K562 (cell line): ENCODE measurements around the gene GET4. TPM values are rescaled to one million over a fixed set of nuclear protein-coding genes. Genes with fewer than 3 reads are reported as not detected.
A peak's percentile ranks its signal among the peaks of the same experiment; 100 is the strongest.

ENCODE experiments used
- ATAC-seq: fragments of 200-7000 bp; cut with Tn5 transposase; 3 replicates; pipeline ENCODE4 v1.9.1; 2020; ENCODE audit warnings: moderate library complexity
- BruUV-seq: library from RNA; stranded (reverse); fragments of 400-500 nt; replicated peaks from 2 replicates; lab custom pipeline; 2021; lab: Mats Ljungman, UMichigan
- CTCF ChIA-PET: fragments of 300-600 bp; formaldehyde crosslinking; extraction: SDS; loops from one replicate; lab custom pipeline; 2021; ENCODE audit warnings: low intra/inter-chr PET ratio; lab: Yijun Ruan, JAX
- POLR2A ChIA-PET: fragments of 300-600, 350-650 bp; sonication (Branson Sonifier 250); formaldehyde crosslinking; extraction: SDS; loops from one replicate; lab custom pipeline; 2021; ENCODE audit warnings: antibody characterized with exemption, inconsistent platforms; lab: Yijun Ruan, JAX
- DNase-seq, 4 experiments: peaks; one replicate each; pipeline versions ENCODE4 v3.0.0 to v3.0.0-alpha.2; 2011 to 2018; ENCODE audit warnings: low spot score in 3 of 4, mixed read lengths in 3 of 4; ENCODE audit errors: extremely low read depth in 1 of 4
- FAIRE-seq: peaks from 2 replicates; lab custom pipeline; 2011; peaks lifted over from hg19 to GRCh38; lab: Jason Lieb, UNC
- H2AFZ ChIP-seq: 2 replicates; pipeline ENCODE4 v1.6.0; 2011; ENCODE audit warnings: low read depth, low read length, control low read depth, inconsistent platforms
- H3K27ac ChIP-seq: fragments of 200-600 bp; 3 replicates; pipeline ENCODE4 v1.8.0; 2011; ENCODE audit warnings: low read depth, mild to moderate bottlenecking, control low read depth, inconsistent platforms, low read length, moderate library complexity, mixed read lengths; ENCODE audit errors: extremely low read depth
- H3K27me3 ChIP-seq, 2 experiments: fragments of 300-600 bp in 1 of 2; 2 replicates in 1 of 2; 3 replicates in 1 of 2; pipeline versions ENCODE4 v1.6.0 to v1.8.0; 2011; ENCODE audit warnings: inconsistent platforms in 2 of 2, low read length in 2 of 2, mild to moderate bottlenecking in 1 of 2, mixed read lengths in 1 of 2, moderate library complexity in 1 of 2; ENCODE audit not compliant: control insufficient read depth in 2 of 2, insufficient read depth in 2 of 2
- H3K36me3 ChIP-seq: fragments of 300-600 bp; 3 replicates; pipeline ENCODE4 v1.8.0; 2011; ENCODE audit warnings: mild to moderate bottlenecking, low read length, inconsistent platforms; ENCODE audit not compliant: control insufficient read depth, insufficient read depth
- H3K4me1 ChIP-seq, 2 experiments: fragments of 200-600 bp in 1 of 2; replicated peaks in 1 of 2; 2 replicates in 1 of 2; 3 replicates in 1 of 2; pipeline versions ENCODE4 v1.5.1 to v1.8.0; 2011; ENCODE audit warnings: inconsistent platforms in 2 of 2, low read length in 2 of 2, mild to moderate bottlenecking in 1 of 2, mixed read lengths in 1 of 2, moderate library complexity in 1 of 2; ENCODE audit not compliant: control insufficient read depth in 2 of 2, insufficient read depth in 2 of 2
- H3K4me2 ChIP-seq: 2 replicates; pipeline ENCODE4 v1.6.1; 2011; ENCODE audit warnings: low read length, control low read depth, inconsistent platforms, mixed read lengths; ENCODE audit not compliant: insufficient read depth
- H3K4me3 ChIP-seq: fragments of 200-600 bp; sonication (generic), shearing (Covaris generic); 2 replicates; pipeline ENCODE4 v1.5.1; 2016; ENCODE audit warnings: control low read depth, inconsistent platforms
- H3K79me2 ChIP-seq: fragments of 200-600 bp; 3 replicates; pipeline ENCODE4 v1.8.0; 2011; ENCODE audit warnings: low read length, inconsistent platforms; ENCODE audit not compliant: control insufficient read depth, insufficient read depth
- H3K9ac ChIP-seq, 2 experiments: 2 replicates each; pipeline versions ENCODE4 v1.6.0 to v1.6.1; 2011; ENCODE audit warnings: low read depth in 2 of 2, low read length in 2 of 2, control low read depth in 1 of 2, inconsistent platforms in 1 of 2, mild to moderate bottlenecking in 1 of 2, mixed read lengths in 1 of 2; ENCODE audit not compliant: insufficient read depth in 1 of 2
- H3K9me1 ChIP-seq: one replicate; pipeline ENCODE4 v1.6.0; 2011; ENCODE audit warnings: inconsistent platforms, mild to moderate bottlenecking, low read length, moderate library complexity; ENCODE audit not compliant: control insufficient read depth, insufficient read depth
- H3K9me3 ChIP-seq: replicated peaks from 2 replicates; pipeline ENCODE4 v1.5.1; 2011; ENCODE audit warnings: low read depth, low read length, inconsistent platforms; ENCODE audit not compliant: control insufficient read depth, insufficient read depth
- H4K20me1 ChIP-seq: replicated peaks from 2 replicates; pipeline ENCODE4 v1.6.1; 2011; ENCODE audit warnings: low read length, inconsistent platforms, mixed read lengths; ENCODE audit not compliant: control insufficient read depth, insufficient read depth
- E2F3 ChIP-seq: fragments of 250-450 bp; sonication (Bioruptor Pico); IDR thresholded peaks from 2 replicates; pipeline ENCODE4 v1.4.0; 2020; ENCODE audit warnings: mild to moderate bottlenecking
- E2F6 ChIP-seq, 2 experiments: IDR thresholded peaks; 2 replicates each; pipeline ENCODE4 v1.6.1; 2011; ENCODE audit warnings: borderline replicate concordance in 1 of 2, control low read depth in 1 of 2, low read depth in 1 of 2, low read length in 1 of 2, mild to moderate bottlenecking in 1 of 2, mixed read lengths in 1 of 2, moderate library complexity in 1 of 2; ENCODE audit not compliant: insufficient read depth in 1 of 2, insufficient read length in 1 of 2, poor library complexity in 1 of 2, severe bottlenecking in 1 of 2; ENCODE audit errors: extremely low read depth in 1 of 2
- FOXP1 ChIP-seq: sonication (generic); formaldehyde crosslinking; IDR thresholded peaks from 2 replicates; pipeline ENCODE4 v1.8.0; 2022; ENCODE audit warnings: mild to moderate bottlenecking, missing genetic modification reagents
- WGBS: fragments of 100-300 bp; shearing (Covaris generic); methylation state at CpG from one replicate; pipeline ENCODE4 v1.1.6; 2016; ENCODE audit warnings: low coverage, mixed read lengths; ENCODE audit not compliant: insufficient coverage; ENCODE audit errors: missing lambda C conversion rate; 5-methylcytosine and 5-hydroxymethylcytosine counted together
- in situ Hi-C: fragments of 300-500 bp; cut with MboI; formaldehyde crosslinking; loops from 4 replicates; pipeline ENCODE4 v1.15.0; 2018; ENCODE audit warnings: inconsistent platforms, mixed read lengths
- intact Hi-C: fragments of 100-400 bp; cut with micrococcal nuclease; formaldehyde crosslinking; loops from 2 replicates; pipeline ENCODE4 v1.14.2; 2022
- polyA plus RNA-seq, 8 experiments: library from polyadenylated mRNA; depleted of rRNA in 4 of 8; stranded (reverse) in 5 of 8; unstranded in 3 of 8; fragments of >200 nt; fragmentation: Nextera tagmentation in 2 of 8; fragmentation: Illumina TruSeq in 1 of 8; extraction: Ambion mirVana in 2 of 8; extraction: Trizol in 1 of 8; gene quantifications; 2 replicates each; pipeline versions ENCODE4 v1.2.1 to v1.2.3, GENCODE V29; 2011 to 2014; ENCODE audit warnings: inconsistent platforms in 1 of 8, missing spikeins in 1 of 8
- total RNA-seq, 7 experiments: library from RNA; depleted of rRNA in 6 of 7; stranded (reverse); fragments of >200 nt in 6 of 7; fragmentation: Illumina TruSeq in 2 of 7; extraction: Trizol in 2 of 7; gene quantifications; 2 replicates each; pipeline versions ENCODE4 v1.2.1 to v1.2.3, GENCODE V29; 2011 to 2021; ENCODE audit warnings: low replicate concordance in 1 of 7

The GET4 gene
- total and polyA plus RNA-seq, 9 of the 15 experiments (the other 6 are each of a cell fraction or from before 2014, with no cell fraction given), result 0.99 to 122 (median 40.4) TPM

GRCh38 chr7:920351-921070, 44.2 kb downstream of the GET4 start:
- no peak for ATAC-seq
- Histone ChIP-seq H3K9me3 (no peaks in the 10 kb centered on the region), H3K79me2 (no peaks in the 10 kb centered on the region), H3K4me1 (peaks cover 10 to 52% of the 10 kb centered on the region in 2 experiments), H3K9me1 (no peaks in the 10 kb centered on the region), H3K36me3 (no peaks in the 10 kb centered on the region), H3K27ac (no peak overlapping the region), H3K4me2 (no peak overlapping the region), H3K9ac (no peak overlapping the region), H4K20me1 (no peaks in the 10 kb centered on the region), H3K4me3 (no peak overlapping the region), H3K27me3 (peaks cover 0 to 23% of the 10 kb centered on the region in 2 experiments; a peak in 3 of 5 replicates), H2AFZ (no peak overlapping the region)
- no peak for TF ChIP-seq FOXP1 (CRISPR knock-in tag)
- TF ChIP-seq E2F3 (CRISPR knock-in tag), result no peak
- peak in 1 of 2 experiments; percentile 26 for TF ChIP-seq E2F6 (IDR thresholded peaks at IDR 0.05; ENCODE audit: borderline replicate concordance in 1 of 2, extremely low read depth in 1 of 2, insufficient read depth in 1 of 2, insufficient read length in 1 of 2, low read depth in 1 of 2, low read length in 1 of 2, poor library complexity in 1 of 2, severe bottlenecking in 1 of 2)
- intact Hi-C loops (no loop called here), in situ Hi-C loops (no loop called here)
- ChIA-PET POLR2A (no interaction called here), CTCF (no interaction called here)
- BruUV-seq, result no TSS peak
- FAIRE-seq, result no peak
- DNase-seq, result no peak
- WGBS, result 30% methylated on average over 22 of the region's 40 CpGs
